Glutamatergic neuron (in vitro differentiated cells): ENCODE results near the gene PTPRM. TPM values are rescaled to one million over a fixed set of nuclear protein-coding genes. Genes with fewer than 3 reads are reported as not detected.
A peak's percentile ranks its signal among the peaks of the same experiment; 100 is the strongest.

ENCODE experiments used
- DNase-seq: peaks from one replicate; pipeline ENCODE4 v3.0.0; 2022
- H3K27ac Mint-ChIP-seq: one replicate; pipeline ENCODE4 v1.8.0; 2020; ENCODE audit warnings: mild to moderate bottlenecking, mixed read lengths, inconsistent platforms; ENCODE audit not compliant: unreplicated experiment
- H3K27me3 Mint-ChIP-seq: one replicate; pipeline ENCODE4 v1.8.0; 2020; ENCODE audit warnings: mild to moderate bottlenecking, moderate library complexity, mixed read lengths, inconsistent platforms; ENCODE audit not compliant: unreplicated experiment
- H3K36me3 Mint-ChIP-seq: one replicate; pipeline ENCODE4 v1.8.0; 2020; ENCODE audit warnings: mild to moderate bottlenecking, mixed read lengths, inconsistent platforms; ENCODE audit not compliant: unreplicated experiment
- H3K4me1 Mint-ChIP-seq: one replicate; pipeline ENCODE4 v1.8.0; 2020; ENCODE audit warnings: mild to moderate bottlenecking, low read depth, mixed read lengths, inconsistent platforms; ENCODE audit not compliant: unreplicated experiment
- H3K4me3 Mint-ChIP-seq: one replicate; pipeline ENCODE4 v1.8.0; 2020; ENCODE audit warnings: mild to moderate bottlenecking, mixed read lengths, inconsistent platforms; ENCODE audit not compliant: unreplicated experiment
- H3K9me3 Mint-ChIP-seq: one replicate; pipeline ENCODE4 v1.8.0; 2020; ENCODE audit warnings: mild to moderate bottlenecking, moderate library complexity, mixed read lengths, inconsistent platforms; ENCODE audit not compliant: unreplicated experiment
- total RNA-seq: library from RNA; stranded (reverse); fragmentation: NEBNext Ultra II Directional; extraction: Animal tissue kit (Norgen Biotek cat#: 25700); gene quantifications from one replicate; pipeline ENCODE4 v1.2.1, GENCODE V29; 2021; ENCODE audit not compliant: unreplicated experiment
- TF ChIP-seq, protein P1 (sequence below): fragments of 200-600 bp; sonication (generic); IDR thresholded peaks from one replicate; pipeline ENCODE4 v1.5.0; 2021; ENCODE audit not compliant: partially characterized antibody, unreplicated experiment

The PTPRM gene
- total RNA-seq, 1 donor from 2014 or later = 23.9 TPM

DNA sequence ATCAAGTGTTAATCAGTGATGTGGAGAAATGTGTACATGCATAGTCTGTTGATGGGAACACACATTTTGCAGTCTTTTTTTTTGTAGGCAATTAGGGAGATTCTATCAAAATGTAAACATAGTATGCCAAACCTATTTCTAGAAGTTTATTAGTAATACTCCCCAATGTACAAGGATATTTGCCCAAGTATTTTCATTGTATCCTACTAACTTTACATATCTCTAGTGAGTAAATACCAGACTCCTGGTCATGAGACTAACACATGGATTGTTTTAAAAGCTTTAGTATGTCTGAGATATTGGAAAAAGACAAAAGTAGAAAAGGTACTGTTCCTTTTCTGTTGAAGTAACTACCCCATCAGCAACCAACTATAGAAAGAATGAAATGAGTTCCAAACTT, 513.0 kb downstream of the PTPRM start:
- no peak overlapping the region for H3K27ac Mint-ChIP-seq
- no peaks in the 10 kb centered on the region for H3K9me3 Mint-ChIP-seq
- H3K27me3 Mint-ChIP-seq = no peaks in the 10 kb centered on the region
- H3K36me3 Mint-ChIP-seq = no peaks in the 10 kb centered on the region
- TF ChIP-seq, protein P1, sequence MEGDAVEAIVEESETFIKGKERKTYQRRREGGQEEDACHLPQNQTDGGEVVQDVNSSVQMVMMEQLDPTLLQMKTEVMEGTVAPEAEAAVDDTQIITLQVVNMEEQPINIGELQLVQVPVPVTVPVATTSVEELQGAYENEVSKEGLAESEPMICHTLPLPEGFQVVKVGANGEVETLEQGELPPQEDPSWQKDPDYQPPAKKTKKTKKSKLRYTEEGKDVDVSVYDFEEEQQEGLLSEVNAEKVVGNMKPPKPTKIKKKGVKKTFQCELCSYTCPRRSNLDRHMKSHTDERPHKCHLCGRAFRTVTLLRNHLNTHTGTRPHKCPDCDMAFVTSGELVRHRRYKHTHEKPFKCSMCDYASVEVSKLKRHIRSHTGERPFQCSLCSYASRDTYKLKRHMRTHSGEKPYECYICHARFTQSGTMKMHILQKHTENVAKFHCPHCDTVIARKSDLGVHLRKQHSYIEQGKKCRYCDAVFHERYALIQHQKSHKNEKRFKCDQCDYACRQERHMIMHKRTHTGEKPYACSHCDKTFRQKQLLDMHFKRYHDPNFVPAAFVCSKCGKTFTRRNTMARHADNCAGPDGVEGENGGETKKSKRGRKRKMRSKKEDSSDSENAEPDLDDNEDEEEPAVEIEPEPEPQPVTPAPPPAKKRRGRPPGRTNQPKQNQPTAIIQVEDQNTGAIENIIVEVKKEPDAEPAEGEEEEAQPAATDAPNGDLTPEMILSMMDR = no peak
- no peak for DNase-seq
- no peak overlapping the region for H3K4me3 Mint-ChIP-seq
- H3K4me1 Mint-ChIP-seq = no peaks in the 10 kb centered on the region

DNA sequence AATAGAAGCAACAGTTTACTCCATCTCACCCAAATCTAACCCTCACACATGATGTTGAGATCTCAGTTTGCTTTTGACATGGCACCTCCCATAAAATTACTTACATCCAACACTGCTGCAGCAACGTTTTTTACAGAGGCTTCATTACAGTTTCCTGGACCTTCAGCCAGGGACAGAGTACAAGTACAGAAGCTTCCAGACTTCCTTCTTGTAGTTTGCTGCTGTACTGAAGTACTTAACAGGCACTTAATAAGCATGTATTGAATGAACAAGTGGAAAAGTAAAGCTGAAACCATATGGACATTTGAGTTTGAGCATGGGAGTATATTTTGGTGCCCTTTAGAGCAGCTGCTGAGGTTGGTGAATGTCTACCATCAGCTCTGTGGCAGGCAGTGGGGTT, 514.2 kb downstream of the PTPRM start:
- TF ChIP-seq, protein P1 = no peak
- Mint-ChIP-seq H3K27ac (no peak overlapping the region), H3K36me3 (no peaks in the 10 kb centered on the region), H3K9me3 (no peaks in the 10 kb centered on the region), H3K4me1 (no peaks in the 10 kb centered on the region), H3K27me3 (no peaks in the 10 kb centered on the region), H3K4me3 (no peak overlapping the region)
- no peak for DNase-seq

DNA sequence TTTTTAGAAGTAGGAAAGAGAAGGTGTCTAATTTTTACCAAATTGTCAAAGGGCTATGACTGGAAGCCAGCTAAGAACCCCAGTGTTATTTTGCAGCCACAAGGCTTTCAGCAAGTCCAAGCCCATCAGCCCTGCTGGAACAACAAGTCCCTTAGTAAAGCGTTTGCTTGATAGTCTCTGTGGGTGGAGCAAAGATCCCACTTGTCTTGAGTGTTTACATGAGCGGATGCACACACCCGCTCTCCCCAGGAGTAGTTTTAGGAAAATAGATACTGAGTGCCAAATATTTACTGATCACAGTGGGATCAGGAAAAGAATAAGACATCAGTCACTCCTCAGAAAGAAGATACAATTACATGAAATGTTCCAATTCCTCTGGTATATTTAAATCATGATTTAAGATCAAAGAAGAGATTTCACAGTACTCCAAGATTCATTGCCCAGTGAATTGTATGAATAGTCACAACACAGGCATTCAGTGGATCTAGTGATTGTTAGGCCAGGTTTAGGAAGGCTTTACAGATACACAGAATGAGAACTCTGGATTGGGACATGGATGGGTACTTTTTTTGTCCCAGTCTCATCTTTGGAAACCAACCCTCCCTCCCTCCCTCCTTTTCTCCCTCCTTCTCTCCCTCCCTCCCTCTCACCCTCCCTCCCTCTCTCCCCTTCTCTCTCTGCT, 514.9 kb downstream of the PTPRM start:
- no peaks in the 10 kb centered on the region for H3K27me3 Mint-ChIP-seq
- no peaks in the 10 kb centered on the region for H3K9me3 Mint-ChIP-seq
- DNase-seq = no peak
- TF ChIP-seq, protein P1 = no peak
- H3K36me3 Mint-ChIP-seq = no peaks in the 10 kb centered on the region
- H3K4me3 Mint-ChIP-seq = no peak overlapping the region
- no peak overlapping the region for H3K27ac Mint-ChIP-seq
- H3K4me1 Mint-ChIP-seq = no peaks in the 10 kb centered on the region

DNA sequence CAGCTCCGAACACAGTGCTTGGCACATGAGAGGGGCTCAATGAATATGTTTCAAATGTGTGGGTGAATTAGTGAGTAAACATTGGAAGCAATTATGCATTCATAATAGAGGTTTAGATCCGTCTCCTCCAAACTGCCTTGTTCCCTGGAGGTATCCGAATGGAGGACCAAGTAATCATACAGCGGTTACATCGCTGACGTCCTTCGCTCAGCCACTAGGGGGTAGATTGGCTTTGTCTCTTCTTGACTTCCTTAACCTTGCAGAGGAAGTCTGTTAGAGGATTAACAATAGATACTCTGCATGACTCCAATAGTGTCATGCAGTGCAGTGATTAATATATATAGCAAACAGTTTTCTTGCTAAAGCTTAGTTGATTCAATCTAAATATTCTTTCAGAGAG, 517.0 kb downstream of the PTPRM start:
- Mint-ChIP-seq H3K4me1 (no peaks in the 10 kb centered on the region), H3K9me3 (no peaks in the 10 kb centered on the region), H3K27me3 (no peaks in the 10 kb centered on the region), H3K36me3 (no peaks in the 10 kb centered on the region), H3K4me3 (no peak overlapping the region), H3K27ac (no peak overlapping the region)
- TF ChIP-seq, protein P1 = peak; percentile 86
- peak; percentile 69 for DNase-seq

DNA sequence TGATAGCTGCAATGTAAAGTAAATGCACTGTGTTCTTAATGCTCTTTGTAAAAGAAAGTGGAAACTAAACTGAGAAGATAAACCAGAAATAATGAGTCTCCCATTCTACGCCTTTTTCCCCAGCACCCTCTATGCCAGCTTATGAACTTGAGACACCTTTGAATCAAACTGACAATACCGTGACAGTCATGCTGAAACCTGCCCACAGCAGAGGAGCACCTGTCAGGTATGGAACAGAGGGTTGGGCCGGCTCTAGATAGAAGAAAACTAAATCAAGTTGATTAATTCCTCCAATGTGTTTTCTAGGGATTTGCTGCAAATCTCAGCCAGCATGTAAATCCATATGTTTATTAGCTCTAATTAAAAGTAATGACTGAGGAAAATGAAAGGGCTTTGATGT, 521.5 kb downstream of the PTPRM start:
- DNase-seq = no peak

More for the DNA sequence above, 521.5 kb downstream of the PTPRM start:
- Mint-ChIP-seq H3K4me1 (no peaks in the 10 kb centered on the region), H3K27me3 (no peaks in the 10 kb centered on the region), H3K36me3 (no peaks in the 10 kb centered on the region), H3K27ac (no peak overlapping the region), H3K9me3 (no peaks in the 10 kb centered on the region), H3K4me3 (no peak overlapping the region)
- TF ChIP-seq, protein P1 = no peak
